SK-N-SH treated with all-trans-retinoic acid at 6 μM for 48 hours (cell line): ENCODE results near the gene APOA1.

ENCODE experiments used
- ATAC-seq: fragments of 200-7000 bp; cut with Tn5 transposase; 3 replicates; pipeline ENCODE4 v1.9.1; 2020; ENCODE audit warnings: mild to moderate bottlenecking, moderate library complexity
- ARNTL ChIP-seq: fragments of 450-650 bp; formaldehyde crosslinking; IDR thresholded peaks from 2 replicates; pipeline ENCODE4 v1.5.0; 2020; ENCODE audit warnings: low read depth, mild to moderate bottlenecking, moderate library complexity, borderline replicate concordance
- BACH2 ChIP-seq: fragments of 250-450 bp; sonication (Bioruptor Pico); IDR thresholded peaks from 2 replicates; pipeline ENCODE4 v1.9.0; 2021; ENCODE audit warnings: mild to moderate bottlenecking, borderline replicate concordance
- CSDC2 ChIP-seq: fragments of 250-450 bp; sonication (Bioruptor Pico); IDR thresholded peaks from 2 replicates; pipeline ENCODE4 v1.5.0; 2020; ENCODE audit warnings: mild to moderate bottlenecking, moderate library complexity
- CSRNP3 ChIP-seq: fragments of 250-450 bp; sonication (Bioruptor Pico); IDR thresholded peaks from 2 replicates; pipeline ENCODE4 v1.5.1; 2021; ENCODE audit warnings: mild to moderate bottlenecking, moderate library complexity
- GLIS3 ChIP-seq: fragments of 250-450 bp; sonication (Bioruptor Pico); IDR thresholded peaks from 2 replicates; pipeline ENCODE4 v1.5.0; 2020; ENCODE audit warnings: mild to moderate bottlenecking, moderate library complexity
- ISL1 ChIP-seq: fragments of 250-450 bp; sonication (Bioruptor Pico); IDR thresholded peaks from 2 replicates; pipeline ENCODE4 v2.1.2; 2022; ENCODE audit warnings: mild to moderate bottlenecking, moderate library complexity
- OSR1 ChIP-seq: fragments of 250-450 bp; sonication (Bioruptor Pico); IDR thresholded peaks from 2 replicates; pipeline ENCODE4 v1.8.0; 2022; ENCODE audit warnings: moderate library complexity, mild to moderate bottlenecking, inconsistent platforms
- PATZ1 ChIP-seq: fragments of 250-450 bp; sonication (Bioruptor Pico); IDR thresholded peaks from 2 replicates; pipeline ENCODE4 v1.8.0; 2020; ENCODE audit warnings: mild to moderate bottlenecking, moderate library complexity, borderline replicate concordance
- POU6F1 ChIP-seq: fragments of 250-450 bp; sonication (Bioruptor Pico); IDR thresholded peaks from 2 replicates; pipeline ENCODE4 v1.8.0; 2021; ENCODE audit warnings: low read depth, mild to moderate bottlenecking, moderate library complexity, borderline replicate concordance
- PPARA ChIP-seq: fragments of 250-450 bp; sonication (Bioruptor Pico); IDR thresholded peaks from 2 replicates; pipeline ENCODE4 v1.5.0; 2020; ENCODE audit warnings: mild to moderate bottlenecking, borderline replicate concordance
- RARB ChIP-seq: fragments of 250-450 bp; sonication (Bioruptor Pico); IDR thresholded peaks from 2 replicates; pipeline ENCODE4 v1.8.0; 2021; ENCODE audit warnings: mild to moderate bottlenecking, moderate library complexity
- SNAI2 ChIP-seq: fragments of 250-450 bp; sonication (Bioruptor Pico); IDR thresholded peaks from 2 replicates; pipeline ENCODE4 v1.5.0; 2020; ENCODE audit warnings: mild to moderate bottlenecking, moderate library complexity
- TOX ChIP-seq: fragments of 250-450 bp; sonication (Bioruptor Pico); IDR thresholded peaks from 2 replicates; pipeline ENCODE4 v1.8.0; 2021; ENCODE audit warnings: mild to moderate bottlenecking, moderate library complexity, borderline replicate concordance
- TSHZ2 ChIP-seq: fragments of 250-450 bp; sonication (Bioruptor Pico); IDR thresholded peaks from 2 replicates; pipeline ENCODE4 v1.5.0; 2020; ENCODE audit warnings: mild to moderate bottlenecking, moderate library complexity
- ZC3H10 ChIP-seq: fragments of 250-450 bp; sonication (Bioruptor Pico); IDR thresholded peaks from 2 replicates; pipeline ENCODE4 v1.5.1; 2021; ENCODE audit warnings: mild to moderate bottlenecking, moderate library complexity
- ZFP3 ChIP-seq: fragments of 250-450 bp; sonication (Bioruptor Pico); IDR thresholded peaks from 2 replicates; pipeline ENCODE4 v1.5.0; 2020; ENCODE audit warnings: mild to moderate bottlenecking, moderate library complexity
- ZFP30 ChIP-seq: fragments of 450-650 bp; formaldehyde crosslinking; IDR thresholded peaks from 2 replicates; pipeline ENCODE4 v1.5.0; 2022; ENCODE audit warnings: mild to moderate bottlenecking, moderate library complexity
- ZNF565 ChIP-seq: fragments of 450-650 bp; formaldehyde crosslinking; conservative IDR thresholded peaks from 2 replicates; pipeline ENCODE4 v1.5.0; 2020; ENCODE audit warnings: low read depth, mild to moderate bottlenecking, moderate library complexity
- ZNF70 ChIP-seq: fragments of 450-650 bp; formaldehyde crosslinking; IDR thresholded peaks from 2 replicates; pipeline ENCODE4 v1.5.0; 2020; ENCODE audit warnings: mild to moderate bottlenecking, moderate library complexity
- ZNF8 ChIP-seq: fragments of 450-650 bp; formaldehyde crosslinking; IDR thresholded peaks from 2 replicates; pipeline ENCODE4 v1.5.0; 2020; ENCODE audit warnings: mild to moderate bottlenecking, moderate library complexity

Gene APOA1

GRCh38 chr11:116853461-116854073, 16.1 kb upstream of the APOA1 start (continued):
- TF ChIP-seq ZFP30 (CRISPR knock-in tag), result no peak
- TF ChIP-seq TOX (CRISPR knock-in tag), result no peak
- no peak for TF ChIP-seq ISL1 (CRISPR knock-in tag)
- TF ChIP-seq ZC3H10, result no peak
- TF ChIP-seq ZNF565 (CRISPR knock-in tag), result no peak
- TF ChIP-seq ZNF70, result no peak
- TF ChIP-seq POU6F1 (CRISPR knock-in tag), result no peak
- TF ChIP-seq PATZ1 (CRISPR knock-in tag), result no peak
- TF ChIP-seq SNAI2 (CRISPR knock-in tag), result no peak
- no peak for TF ChIP-seq RARB (CRISPR knock-in tag)
- no peak for TF ChIP-seq PPARA (CRISPR knock-in tag)
- TF ChIP-seq CSDC2, result no peak
- TF ChIP-seq ZNF8 (CRISPR knock-in tag), result no peak
- no peak for TF ChIP-seq GLIS3 (CRISPR knock-in tag)
- TF ChIP-seq ZFP3 (CRISPR knock-in tag), result no peak

GRCh38 chr11:116852261-116853031, 15.0 kb upstream of the APOA1 start:
- peak; percentile 19 for ATAC-seq
- TF ChIP-seq ARNTL (CRISPR knock-in tag) (no peak), ISL1 (CRISPR knock-in tag) (no peak), CSDC2 (no peak), PPARA (CRISPR knock-in tag) (no peak), GLIS3 (CRISPR knock-in tag) (no peak), ZFP3 (CRISPR knock-in tag) (no peak), PATZ1 (CRISPR knock-in tag) (no peak), BACH2 (CRISPR knock-in tag) (no peak), OSR1 (CRISPR knock-in tag) (no peak), SNAI2 (CRISPR knock-in tag) (no peak), TSHZ2 (CRISPR knock-in tag) (no peak), CSRNP3 (CRISPR knock-in tag) (no peak), RARB (CRISPR knock-in tag) (no peak)
